Lung (tissue), 13 donors: Measurements from ENCODE around the gene CFTR. TPM values are rescaled to one million over a fixed set of nuclear protein-coding genes. Genes with fewer than 3 reads are reported as not detected.

Source experiments
- ATAC-seq: fragments of 200-7000 bp; cut with Tn5 transposase; one replicate; pipeline ENCODE4 v1.9.1; 2020; ENCODE audit warnings: moderate number of reproducible peaks; ENCODE audit not compliant: insufficient read depth, low FRiP score
- DNase-seq, 3 donors: peaks; one replicate each; pipeline ENCODE4 v3.0.0-alpha.2; 2013 to 2017
- H3K27ac ChIP-seq, 2 donors: one replicate each; pipeline ENCODE4 v1.5.1; 2013; ENCODE audit warnings: mild to moderate bottlenecking in 2 of 2, moderate library complexity in 2 of 2, control low read depth in 1 of 2, inconsistent platforms in 1 of 2, low read depth in 1 of 2, low read length in 1 of 2
- H3K27me3 ChIP-seq, 3 donors: one replicate each; pipeline ENCODE4 v1.5.1; 2013; ENCODE audit warnings: low read length in 2 of 3; ENCODE audit not compliant: control insufficient read depth in 3 of 3, insufficient read depth in 3 of 3
- H3K36me3 ChIP-seq, 4 donors: one replicate each; pipeline ENCODE4 v1.5.1; 2013; ENCODE audit warnings: low read length in 4 of 4, mild to moderate bottlenecking in 1 of 4, moderate library complexity in 1 of 4; ENCODE audit not compliant: control insufficient read depth in 4 of 4, insufficient read depth in 4 of 4
- H3K4me1 ChIP-seq, 5 donors: one replicate each; pipeline ENCODE4 v1.5.1; 2013; ENCODE audit warnings: low read length in 5 of 5, mild to moderate bottlenecking in 2 of 5, moderate library complexity in 1 of 5; ENCODE audit not compliant: control insufficient read depth in 5 of 5, insufficient read depth in 5 of 5
- H3K4me3 ChIP-seq: one replicate; pipeline ENCODE4 v1.5.1; 2013; ENCODE audit warnings: mild to moderate bottlenecking, control low read depth, moderate library complexity
- H3K9ac ChIP-seq, 2 donors: one replicate each; pipeline ENCODE4 v1.5.1; 2013; ENCODE audit warnings: low read length in 2 of 2, control low read depth in 1 of 2; ENCODE audit not compliant: insufficient read depth in 1 of 2
- H3K9me3 ChIP-seq, 4 donors: one replicate each; pipeline ENCODE4 v1.5.1; 2013; ENCODE audit warnings: low read length in 3 of 4, mild to moderate bottlenecking in 1 of 4, moderate library complexity in 1 of 4; ENCODE audit not compliant: control insufficient read depth in 4 of 4, insufficient read depth in 3 of 4
- WGBS, 2 donors: extraction: QIAGEN DNeasy Blood & Tissue Kit; methylation state at CpG; one replicate each; pipeline ENCODE4 v1.1.7; 2013; 5-methylcytosine and 5-hydroxymethylcytosine counted together
- polyA plus RNA-seq, 2 donors: library from polyadenylated mRNA; stranded (reverse); fragments of 200-250 nt; gene quantifications; one replicate each; pipeline ENCODE4 v1.2.1, GENCODE V29; 2013
- small RNA-seq: library from RNA; depleted of rRNA; stranded (forward); fragments of <200 nt; gene quantifications from one replicate; pipeline ENCODE3, GENCODE V24; 2014; ENCODE audit warnings: low replicate concordance
- total RNA-seq, 2 donors: library from RNA; depleted of rRNA in 1 of 2; stranded (reverse); fragments of >200 nt in 1 of 2; gene quantifications; one replicate each; pipeline ENCODE4 v1.2.1, GENCODE V29; 2014 to 2021
- TF ChIP-seq, protein P1 (sequence below): IDR thresholded peaks from 2 replicates; pipeline ENCODE4 v1.5.1; 2012; ENCODE audit warnings: mild to moderate bottlenecking; ENCODE audit errors: control extremely low read depth, extremely low read depth
- donor health status: control.
- donor health status: control.
- donor health status: Bipolar disorder and iron deficiency.
- donor health status: healthy.
- donor health status: DM: yes; HTN: yes; CAD: no.

CFTR gene
- total and polyA plus RNA-seq, 4 donors = 8.2 to 138 (median 15.7) TPM

GRCh38 chr7:117717357-117717756, 237.5 kb downstream of the CFTR start:
- H3K9me3 ChIP-seq = no peaks in the 10 kb centered on the region
- H3K27me3 ChIP-seq = no peaks in the 10 kb centered on the region
- ATAC-seq (no peak), DNase-seq (no peak)
- H3K27ac ChIP-seq = no peak overlapping the region
- H3K4me1 ChIP-seq = no peaks in the 10 kb centered on the region
- TF ChIP-seq, protein P1, sequence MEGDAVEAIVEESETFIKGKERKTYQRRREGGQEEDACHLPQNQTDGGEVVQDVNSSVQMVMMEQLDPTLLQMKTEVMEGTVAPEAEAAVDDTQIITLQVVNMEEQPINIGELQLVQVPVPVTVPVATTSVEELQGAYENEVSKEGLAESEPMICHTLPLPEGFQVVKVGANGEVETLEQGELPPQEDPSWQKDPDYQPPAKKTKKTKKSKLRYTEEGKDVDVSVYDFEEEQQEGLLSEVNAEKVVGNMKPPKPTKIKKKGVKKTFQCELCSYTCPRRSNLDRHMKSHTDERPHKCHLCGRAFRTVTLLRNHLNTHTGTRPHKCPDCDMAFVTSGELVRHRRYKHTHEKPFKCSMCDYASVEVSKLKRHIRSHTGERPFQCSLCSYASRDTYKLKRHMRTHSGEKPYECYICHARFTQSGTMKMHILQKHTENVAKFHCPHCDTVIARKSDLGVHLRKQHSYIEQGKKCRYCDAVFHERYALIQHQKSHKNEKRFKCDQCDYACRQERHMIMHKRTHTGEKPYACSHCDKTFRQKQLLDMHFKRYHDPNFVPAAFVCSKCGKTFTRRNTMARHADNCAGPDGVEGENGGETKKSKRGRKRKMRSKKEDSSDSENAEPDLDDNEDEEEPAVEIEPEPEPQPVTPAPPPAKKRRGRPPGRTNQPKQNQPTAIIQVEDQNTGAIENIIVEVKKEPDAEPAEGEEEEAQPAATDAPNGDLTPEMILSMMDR = no peak
- H3K9ac ChIP-seq = no peak overlapping the region
- H3K4me3 ChIP-seq = no peak overlapping the region
- 95 to 98% methylated on average over 2 of the region's 2 CpGs for WGBS, 2 donors
- H3K36me3 ChIP-seq = peaks cover 0 to 20% (median 4%) of the 10 kb centered on the region in 4 donors

Small RNA genes lying within 50 kb of the gene (small RNA-seq; reads per million reads assigned to genes)
- not detected for gene AC000111.1
- not detected for gene AC000111.2

Other genes starting within 250 kb of the CFTR start
- gene WNT2, start 157.0 kb upstream of the CFTR start, total RNA-seq = 10 to 100 TPM; 24.3 to 59.2 TPM
- 1 to 10 TPM; 3.1 to 9.9 TPM for gene WNT2, start 157.0 kb upstream of the CFTR start, polyA plus RNA-seq
- gene ASZ1, start 52.5 kb upstream of the CFTR start, total RNA-seq = under 1 TPM; 0.06 to 0.40 TPM
- under 1 TPM; 0.05 to 0.16 TPM for gene ASZ1, start 52.5 kb upstream of the CFTR start, polyA plus RNA-seq